HL-60 (cell line): ENCODE results near the gene TMIE.

Source experiments
- DNase-seq, 2 experiments: peaks; one replicate each; pipeline ENCODE4 v3.0.0-alpha.2; 2010 to 2020; ENCODE audit warnings: low read depth in 1 of 2, low spot score in 1 of 2
- H3K27ac ChIP-seq: fragments of 250-450 bp; sonication (Bioruptor Pico); replicated peaks from 2 replicates; pipeline ENCODE4 v1.5.1; 2020; ENCODE audit warnings: mild to moderate bottlenecking, moderate library complexity
- H3K27me3 ChIP-seq: fragments of 250-450 bp; sonication (Bioruptor Pico); 2 replicates; pipeline ENCODE4 v1.5.1; 2021; ENCODE audit warnings: mild to moderate bottlenecking, moderate library complexity; ENCODE audit not compliant: insufficient read depth, poor library complexity, severe bottlenecking
- H3K4me3 ChIP-seq: replicated peaks from 2 replicates; pipeline ENCODE4 v1.5.1; 2011; ENCODE audit warnings: mild to moderate bottlenecking, control low read depth, low read length; ENCODE audit not compliant: insufficient read depth
- CTCF ChIP-seq: IDR thresholded peaks from one replicate; pipeline ENCODE4 v1.5.1; 2011; ENCODE audit warnings: low read length, control low read depth, inconsistent platforms; ENCODE audit not compliant: insufficient read depth
- GABPA ChIP-seq: IDR thresholded peaks from 2 replicates; pipeline ENCODE4 v1.6.1; 2012; ENCODE audit warnings: low read depth
- POLR2AphosphoS5 ChIP-seq: IDR thresholded peaks from 2 replicates; pipeline ENCODE4 v1.6.1; 2012; ENCODE audit warnings: low read depth
- REST ChIP-seq: IDR thresholded peaks from 2 replicates; pipeline ENCODE4 v1.6.1; 2012; ENCODE audit warnings: low read depth; ENCODE audit not compliant: insufficient replicate concordance
- SPI1 ChIP-seq: IDR thresholded peaks from 2 replicates; pipeline ENCODE4 v1.6.1; 2012; ENCODE audit warnings: low read depth, mild to moderate bottlenecking, borderline replicate concordance

The TMIE gene

GRCh38 chr3:46674031-46674845 is 27.0 kb upstream of the TMIE start:
- TF ChIP-seq GABPA = no peak
- TF ChIP-seq REST = no peak
- no peak for TF ChIP-seq CTCF
- TF ChIP-seq POLR2AphosphoS5 = no peak
- TF ChIP-seq SPI1 = no peak
- no peak overlapping the region for H3K4me3 ChIP-seq
- no peak for DNase-seq
- H3K27ac ChIP-seq = no peak overlapping the region
- no peaks in the 10 kb centered on the region for H3K27me3 ChIP-seq

- TF ChIP-seq POLR2AphosphoS5 = no peak
- no peak for TF ChIP-seq REST
- TF ChIP-seq SPI1 = no peak
- no peak for TF ChIP-seq GABPA
- H3K27ac ChIP-seq = no peak overlapping the region
- H3K4me3 ChIP-seq = no peak overlapping the region
- H3K27me3 ChIP-seq = no peaks in the 10 kb centered on the region
- no peak for DNase-seq
These were observed 25.8 kb upstream of the TMIE start for GRCh38 chr3:46675426-46675825.

- no peak overlapping the region for H3K27ac ChIP-seq
- TF ChIP-seq GABPA (no peak), CTCF (no peak), POLR2AphosphoS5 (no peak), REST (no peak), SPI1 (no peak)
- no peak for DNase-seq
- no peak overlapping the region for H3K4me3 ChIP-seq
- H3K27me3 ChIP-seq = no peaks in the 10 kb centered on the region
These were observed 25.2 kb upstream of the TMIE start for GRCh38 chr3:46675843-46676567.
